Measurements from ENCODE around the gene PHYHIPL.

DNA sequence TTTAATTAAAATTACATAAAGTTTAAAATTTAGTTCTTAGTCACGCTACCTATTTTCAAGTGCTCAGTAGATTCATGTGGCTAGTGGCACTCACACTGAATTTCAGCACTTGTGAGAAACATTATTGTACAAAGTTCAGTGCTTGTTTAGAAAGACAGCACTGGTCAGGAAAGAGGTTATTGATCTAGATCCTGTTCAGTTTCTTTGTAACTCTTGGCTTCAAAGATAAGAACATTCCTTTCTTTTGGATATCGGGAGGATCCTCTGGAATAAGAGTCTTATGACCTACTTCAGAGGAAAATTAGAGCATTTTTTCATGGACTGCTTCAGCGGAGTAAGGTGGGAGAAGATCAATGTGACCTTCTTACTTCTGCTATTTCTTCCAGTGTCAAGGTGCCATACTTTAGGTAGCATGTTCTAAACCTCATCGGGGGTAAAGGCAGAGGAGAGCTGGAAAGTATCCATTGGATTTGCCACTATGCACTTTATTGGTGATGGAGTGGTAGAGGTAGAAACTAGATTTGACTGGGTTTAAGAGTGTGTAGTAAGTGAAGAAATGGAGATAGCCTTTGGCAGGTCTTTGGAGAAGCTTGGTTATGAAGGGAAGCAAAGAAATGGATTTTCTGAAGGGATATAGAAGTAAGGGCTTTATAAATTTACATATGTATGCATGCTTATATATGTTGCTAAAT is 39.9 kb downstream of the PHYHIPL start:
- TF ChIP-seq POLR2A (IDR thresholded peaks at IDR 0.05), result no peak
- TF ChIP-seq, protein P1, sequence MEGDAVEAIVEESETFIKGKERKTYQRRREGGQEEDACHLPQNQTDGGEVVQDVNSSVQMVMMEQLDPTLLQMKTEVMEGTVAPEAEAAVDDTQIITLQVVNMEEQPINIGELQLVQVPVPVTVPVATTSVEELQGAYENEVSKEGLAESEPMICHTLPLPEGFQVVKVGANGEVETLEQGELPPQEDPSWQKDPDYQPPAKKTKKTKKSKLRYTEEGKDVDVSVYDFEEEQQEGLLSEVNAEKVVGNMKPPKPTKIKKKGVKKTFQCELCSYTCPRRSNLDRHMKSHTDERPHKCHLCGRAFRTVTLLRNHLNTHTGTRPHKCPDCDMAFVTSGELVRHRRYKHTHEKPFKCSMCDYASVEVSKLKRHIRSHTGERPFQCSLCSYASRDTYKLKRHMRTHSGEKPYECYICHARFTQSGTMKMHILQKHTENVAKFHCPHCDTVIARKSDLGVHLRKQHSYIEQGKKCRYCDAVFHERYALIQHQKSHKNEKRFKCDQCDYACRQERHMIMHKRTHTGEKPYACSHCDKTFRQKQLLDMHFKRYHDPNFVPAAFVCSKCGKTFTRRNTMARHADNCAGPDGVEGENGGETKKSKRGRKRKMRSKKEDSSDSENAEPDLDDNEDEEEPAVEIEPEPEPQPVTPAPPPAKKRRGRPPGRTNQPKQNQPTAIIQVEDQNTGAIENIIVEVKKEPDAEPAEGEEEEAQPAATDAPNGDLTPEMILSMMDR (IDR thresholded peaks at IDR 0.05), result no peak

Data from heart left ventricle (tissue), 13 donors.